GM21381 (cell line): ENCODE measurements around the gene CLDND2.

Source experiments
- ATAC-seq: cut with Tn5 transposase; IDR thresholded peaks from one replicate; pipeline ENCODE4 v1.9.1; 2021; ENCODE audit warnings: mild to moderate bottlenecking, moderate library complexity; ENCODE audit not compliant: unreplicated experiment

The CLDND2 gene

GRCh38 chr19:51333836-51334460 is 34.9 kb downstream of the CLDND2 start:
- no peak for ATAC-seq

GRCh38 chr19:51331716-51332115 is 37.1 kb downstream of the CLDND2 start:
- no peak for ATAC-seq

GRCh38 chr19:51331193-51331592 is 37.6 kb downstream of the CLDND2 start:
- no peak for ATAC-seq

GRCh38 chr19:51330366-51330765 is 38.4 kb downstream of the CLDND2 start:
- ATAC-seq: no peak

- ATAC-seq: no peak
Observed at GRCh38 chr19:51329411-51329810, 39.4 kb downstream of the CLDND2 start.

- ATAC-seq: no peak
Observed at GRCh38 chr19:51327066-51328001, 41.5 kb downstream of the CLDND2 start.

GRCh38 chr19:51326216-51327065 is 42.4 kb downstream of the CLDND2 start:
- no peak for ATAC-seq

- ATAC-seq: no peak
Observed at GRCh38 chr19:51325161-51325976, 43.4 kb downstream of the CLDND2 start.

- ATAC-seq: no peak
Observed at GRCh38 chr19:51324167-51324481, 44.7 kb downstream of the CLDND2 start.

- no peak for ATAC-seq
Observed at GRCh38 chr19:51323481-51324166, 45.2 kb downstream of the CLDND2 start.

- no peak for ATAC-seq
Observed at GRCh38 chr19:51321799-51322198, 47.0 kb downstream of the CLDND2 start.

GRCh38 chr19:51320280-51320657 is 48.5 kb downstream of the CLDND2 start:
- ATAC-seq: no peak

GRCh38 chr19:51319649-51320279 is 49.0 kb downstream of the CLDND2 start:
- no peak for ATAC-seq

GRCh38 chr19:51318687-51319648 is 49.8 kb downstream of the CLDND2 start:
- ATAC-seq: no peak

GRCh38 chr19:51317968-51318367 is 50.8 kb downstream of the CLDND2 start:
- ATAC-seq: no peak

- ATAC-seq: no peak
Observed at GRCh38 chr19:51317376-51317775, 51.4 kb downstream of the CLDND2 start.
